Esophagus muscularis mucosa (tissue), 3 donors: ENCODE results near the gene GFPT2.

Experiments used
- POLR2A ChIP-seq: fragments of 450-650 bp; IDR thresholded peaks from one replicate; pipeline ENCODE4 v1.6.1; 2017; ENCODE audit warnings: antibody characterized with exemption, moderate library complexity, mild to moderate bottlenecking, low read depth
- TF ChIP-seq, protein P1 (sequence below), 3 experiments: fragments of 200-600 bp in 2 of 3; fragments of 450-650 bp in 1 of 3; sonication (generic) in 2 of 3; IDR thresholded peaks; one replicate each; pipeline ENCODE4 v1.5.1; 2017 to 2019; ENCODE audit warnings: antibody characterized with exemption in 3 of 3, mild to moderate bottlenecking in 2 of 3, moderate library complexity in 1 of 3

DNA sequence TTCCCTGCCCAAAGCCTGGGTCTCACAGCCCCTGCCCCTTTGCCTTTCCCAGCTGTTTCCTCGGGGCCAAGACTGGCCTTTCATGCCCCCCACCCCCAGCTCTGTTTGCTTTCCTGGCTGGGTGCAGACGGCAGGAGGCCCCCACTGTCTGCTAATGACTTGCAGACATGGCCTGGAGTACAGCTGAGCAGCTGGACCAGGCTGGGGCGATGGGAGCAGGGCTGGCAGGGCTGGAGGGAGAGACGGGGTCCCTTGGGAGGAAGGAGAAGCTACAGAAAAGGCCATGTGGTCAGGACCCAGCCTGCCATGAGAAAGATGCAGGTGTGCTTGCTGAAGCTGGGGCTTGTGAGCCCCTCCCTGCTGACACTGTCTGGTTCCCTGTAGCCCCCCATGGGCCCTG, 28.3 kb upstream of the GFPT2 start:
- TF ChIP-seq, protein P1, sequence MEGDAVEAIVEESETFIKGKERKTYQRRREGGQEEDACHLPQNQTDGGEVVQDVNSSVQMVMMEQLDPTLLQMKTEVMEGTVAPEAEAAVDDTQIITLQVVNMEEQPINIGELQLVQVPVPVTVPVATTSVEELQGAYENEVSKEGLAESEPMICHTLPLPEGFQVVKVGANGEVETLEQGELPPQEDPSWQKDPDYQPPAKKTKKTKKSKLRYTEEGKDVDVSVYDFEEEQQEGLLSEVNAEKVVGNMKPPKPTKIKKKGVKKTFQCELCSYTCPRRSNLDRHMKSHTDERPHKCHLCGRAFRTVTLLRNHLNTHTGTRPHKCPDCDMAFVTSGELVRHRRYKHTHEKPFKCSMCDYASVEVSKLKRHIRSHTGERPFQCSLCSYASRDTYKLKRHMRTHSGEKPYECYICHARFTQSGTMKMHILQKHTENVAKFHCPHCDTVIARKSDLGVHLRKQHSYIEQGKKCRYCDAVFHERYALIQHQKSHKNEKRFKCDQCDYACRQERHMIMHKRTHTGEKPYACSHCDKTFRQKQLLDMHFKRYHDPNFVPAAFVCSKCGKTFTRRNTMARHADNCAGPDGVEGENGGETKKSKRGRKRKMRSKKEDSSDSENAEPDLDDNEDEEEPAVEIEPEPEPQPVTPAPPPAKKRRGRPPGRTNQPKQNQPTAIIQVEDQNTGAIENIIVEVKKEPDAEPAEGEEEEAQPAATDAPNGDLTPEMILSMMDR (IDR thresholded peaks at IDR 0.05): no peak
- no peak for TF ChIP-seq POLR2A
